Inflammatory macrophage (primary cell): ENCODE results near the gene RSPH6A.

ENCODE experiments used
- DNase-seq, 2 donors: peaks; one replicate each; pipeline ENCODE4 v3.0.0-alpha.2; 2020 to 2022

RSPH6A gene

DNA sequence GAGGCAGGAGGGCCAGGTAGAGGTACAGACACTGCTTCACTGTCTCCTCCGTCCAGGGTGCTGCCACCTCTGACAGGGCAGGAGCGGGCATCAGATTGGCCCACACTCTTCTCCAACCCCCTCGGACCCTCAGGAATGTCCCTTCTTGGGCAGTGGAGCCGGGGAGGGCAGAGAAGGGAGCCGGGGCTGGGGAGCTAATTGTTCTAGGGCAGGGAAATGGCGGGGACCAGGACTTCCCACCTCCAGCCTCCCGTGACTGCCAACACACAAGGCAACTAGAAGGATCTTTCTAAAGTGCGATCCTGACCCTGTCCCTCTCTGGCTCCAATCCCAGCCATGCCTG is 10.1 kb upstream of the RSPH6A start:
- no peak for DNase-seq

- DNase-seq: no peak
These were observed 9.6 kb upstream of the RSPH6A start for GRCh38 chr19:45824531-45825262.

DNA sequence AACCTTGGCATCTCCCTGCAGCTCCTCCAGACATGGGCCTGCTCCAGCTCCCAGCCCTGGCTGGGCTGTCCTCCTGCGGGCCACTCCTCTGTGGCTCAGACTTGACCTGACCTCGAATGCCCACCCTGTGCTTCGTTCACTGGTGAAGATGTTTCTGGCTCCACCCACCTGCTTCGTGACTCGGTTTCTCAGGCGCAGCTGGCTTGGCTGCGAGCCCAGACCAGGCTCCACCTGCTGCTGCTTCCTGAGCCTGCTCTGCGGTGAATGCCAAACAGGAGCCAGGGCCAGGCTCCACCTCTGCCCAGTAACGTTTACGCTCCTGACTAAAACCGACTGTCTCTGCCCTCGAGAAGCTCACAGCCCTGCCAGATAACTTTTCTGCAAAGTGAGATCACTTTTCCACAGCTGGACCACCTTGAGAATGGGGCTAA is 8.9 kb upstream of the RSPH6A start:
- no peak for DNase-seq

- no peak for DNase-seq
These were observed 8.1 kb upstream of the RSPH6A start for GRCh38 chr19:45823182-45823581.

- no peak for DNase-seq
These were observed 7.6 kb upstream of the RSPH6A start for GRCh38 chr19:45822716-45823115.

- no peak for DNase-seq
These were observed 6.5 kb upstream of the RSPH6A start for GRCh38 chr19:45821570-45821969.

DNA sequence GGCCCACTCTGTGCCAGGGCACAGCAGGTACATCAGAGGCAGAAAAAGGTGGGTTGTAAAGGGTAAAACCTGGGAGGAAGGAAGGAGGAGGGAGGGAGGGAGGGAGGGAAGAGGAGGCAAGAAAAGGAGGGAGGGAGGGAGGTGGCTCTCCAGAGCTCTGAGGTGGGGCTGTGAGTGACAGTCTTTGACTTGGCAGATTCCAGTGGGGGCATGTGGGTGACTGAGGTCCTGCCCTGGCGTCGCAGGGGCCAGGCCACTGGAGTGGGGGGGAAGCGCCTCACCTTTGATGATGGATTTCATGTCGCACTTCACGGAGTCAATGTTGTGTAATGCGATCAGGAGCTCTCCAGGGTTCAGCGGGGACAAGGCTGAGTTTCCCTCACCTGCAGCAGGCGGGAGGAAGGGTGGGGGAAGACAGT is 6.0 kb upstream of the RSPH6A start:
- no peak for DNase-seq

DNA sequence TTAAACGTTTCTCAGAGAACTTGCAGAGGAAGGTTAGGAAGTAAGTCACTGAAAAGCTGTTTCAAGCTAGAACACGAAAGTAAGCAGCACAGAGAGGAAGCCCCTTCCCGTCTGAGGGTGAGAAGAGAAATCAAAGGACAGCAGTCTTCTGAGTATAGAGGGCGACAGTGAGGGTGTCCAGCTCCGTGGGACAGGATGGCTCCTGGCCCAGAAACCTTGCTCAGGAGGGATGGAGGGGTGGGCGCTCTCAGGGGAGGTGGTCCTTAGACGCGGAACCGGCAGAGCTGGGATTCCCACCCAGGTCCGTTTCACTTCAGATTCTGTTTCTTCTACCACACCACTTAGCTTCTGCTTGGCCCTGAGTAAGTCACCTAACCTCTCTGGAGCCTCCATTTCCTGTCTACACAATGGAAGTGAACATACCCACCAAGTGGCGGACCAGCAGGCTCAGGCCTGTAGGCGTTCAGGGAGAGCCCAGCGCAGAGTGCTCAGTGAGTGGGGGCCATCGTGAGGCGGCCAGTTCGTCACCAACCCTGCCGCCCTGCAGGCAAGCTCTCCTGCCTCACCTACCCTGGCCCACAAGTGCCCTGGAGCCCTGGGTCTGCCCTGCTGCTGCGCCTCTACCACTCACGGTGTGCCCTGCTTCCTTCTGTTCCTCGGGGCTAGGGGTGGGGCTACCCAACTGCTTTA is 5.5 kb upstream of the RSPH6A start:
- no peak for DNase-seq

GRCh38 chr19:45819769-45820168 is 4.7 kb upstream of the RSPH6A start:
- no peak for DNase-seq

- DNase-seq: no peak
These were observed 2.7 kb upstream of the RSPH6A start for GRCh38 chr19:45817725-45818301.

DNA sequence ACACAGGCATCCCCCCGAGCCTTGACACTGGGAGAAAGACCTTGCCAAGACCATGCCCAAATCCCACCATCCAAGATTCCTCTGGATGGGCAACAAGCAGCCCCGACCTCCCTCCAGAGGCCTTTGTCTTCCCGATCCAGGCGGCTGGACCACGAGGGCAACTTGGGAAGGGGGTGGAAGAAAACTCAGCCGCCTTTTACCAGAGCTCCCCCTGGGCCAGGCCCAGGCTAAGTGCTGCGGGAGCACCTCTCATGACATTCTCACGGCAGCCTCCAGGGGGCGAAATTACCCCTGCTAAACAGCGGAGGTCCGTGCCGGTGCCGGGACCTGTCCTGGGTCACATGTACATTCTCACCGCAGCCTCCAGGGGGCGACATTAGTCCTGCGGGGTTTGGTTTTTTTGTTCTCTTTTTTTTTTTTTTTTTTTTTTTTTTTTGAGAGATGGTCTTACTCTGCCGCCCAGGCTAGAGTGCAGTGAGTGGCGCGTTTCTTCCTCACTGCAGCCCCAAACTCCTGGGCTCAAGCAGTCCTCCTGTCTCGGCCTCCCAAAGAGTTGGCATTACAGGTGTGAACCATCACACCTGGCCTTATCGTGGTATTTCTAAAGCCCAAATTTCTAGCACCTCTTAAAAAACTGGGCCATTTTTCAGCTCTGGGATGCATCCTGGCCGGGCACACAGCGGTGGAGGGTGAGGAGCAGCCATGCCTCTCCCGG is 2.1 kb upstream of the RSPH6A start:
- peak; percentile 95 to 96 for DNase-seq

DNA sequence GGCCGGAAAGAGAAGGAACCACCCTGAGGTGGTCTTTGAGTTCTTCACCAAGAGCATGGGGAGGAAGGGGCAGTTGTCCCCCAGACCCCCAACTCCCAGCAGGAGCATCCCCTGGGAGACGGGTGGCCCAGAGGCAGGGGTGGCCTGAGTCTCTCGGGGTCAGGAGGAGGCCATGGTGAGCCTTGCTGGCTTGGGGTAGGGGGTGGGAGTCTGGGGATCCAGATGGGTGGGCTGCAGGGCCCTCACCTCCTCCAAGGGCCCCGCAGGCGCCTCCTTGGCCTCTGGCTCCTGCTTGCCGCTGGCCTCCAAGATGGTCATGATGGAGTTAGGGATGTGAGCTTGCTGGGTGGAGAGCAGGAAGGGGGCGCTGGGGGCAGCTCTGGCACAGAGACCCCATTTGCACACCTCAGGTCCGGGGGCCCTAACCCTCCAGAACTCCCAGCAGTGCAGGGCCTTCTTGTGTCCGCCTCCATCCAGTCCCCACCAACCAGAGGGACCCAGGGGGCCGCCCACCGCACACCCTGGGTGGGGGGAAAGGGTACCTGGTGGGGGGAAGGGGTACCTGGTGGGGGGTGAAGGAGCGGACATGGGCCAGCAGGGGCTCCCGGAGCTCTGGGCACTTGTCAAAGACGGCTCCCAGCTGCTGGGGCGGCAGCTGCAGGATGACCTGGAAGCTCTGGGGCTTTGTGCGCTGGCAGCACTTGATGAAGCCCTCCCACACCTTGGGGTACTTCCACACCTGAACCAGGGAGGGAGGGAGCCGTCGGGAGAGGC is 1.3 kb upstream of the RSPH6A start:
- no peak for DNase-seq

- no peak for DNase-seq
These were observed 541 bp upstream of the RSPH6A start for GRCh38 chr19:45815481-45816216.

DNA sequence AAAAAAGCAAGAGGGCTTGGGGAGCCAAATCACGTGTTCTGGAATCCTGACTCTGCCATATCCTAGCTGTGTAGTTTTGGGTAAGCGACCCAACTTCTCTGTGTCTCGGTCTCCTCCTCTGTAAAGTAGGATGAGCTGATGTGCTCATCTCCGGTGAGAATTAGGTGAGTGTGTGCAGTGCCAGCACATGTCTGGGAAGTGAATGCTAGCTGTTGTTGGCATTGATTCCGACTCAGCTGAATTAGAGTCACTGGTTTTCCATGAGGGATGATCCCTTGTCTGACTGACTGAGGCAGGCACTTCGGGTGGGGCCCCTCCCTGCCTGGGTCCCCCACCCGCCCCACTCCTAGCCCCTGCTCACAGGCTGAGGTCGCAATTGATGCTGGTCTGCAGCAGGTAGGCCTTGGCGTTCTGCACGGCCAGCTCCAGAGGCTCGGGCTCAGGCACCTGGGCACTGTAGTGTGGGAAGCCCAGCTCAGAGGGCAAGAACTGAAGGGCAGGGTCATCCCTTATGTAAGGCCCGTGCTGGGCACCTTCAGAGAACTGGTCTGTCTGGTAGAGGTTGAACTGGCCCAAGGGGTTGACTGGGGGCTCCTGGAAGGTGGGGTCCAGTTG is 835 bp downstream of the RSPH6A start:
- DNase-seq: no peak

- no peak for DNase-seq
These were observed 2.8 kb downstream of the RSPH6A start for GRCh38 chr19:45812297-45812696.

GRCh38 chr19:45809643-45810159 is 5.4 kb downstream of the RSPH6A start:
- DNase-seq: no peak

- DNase-seq: no peak
These were observed 9.4 kb downstream of the RSPH6A start for GRCh38 chr19:45805719-45806118.

DNA sequence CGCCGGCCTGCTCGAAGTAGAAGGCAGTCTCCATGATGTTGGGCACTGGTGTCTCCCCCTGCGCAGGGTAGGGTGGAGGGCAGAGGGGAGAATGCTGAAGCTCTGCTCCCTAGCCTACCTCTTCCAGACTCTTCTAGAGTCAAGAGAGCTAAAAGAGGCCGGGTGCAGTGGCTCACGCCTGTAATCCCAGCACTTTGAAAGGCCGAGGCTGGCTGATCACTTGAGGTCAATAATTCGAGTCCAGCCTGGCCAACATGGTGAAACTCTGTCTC is 10.2 kb downstream of the RSPH6A start:
- no peak for DNase-seq

DNA sequence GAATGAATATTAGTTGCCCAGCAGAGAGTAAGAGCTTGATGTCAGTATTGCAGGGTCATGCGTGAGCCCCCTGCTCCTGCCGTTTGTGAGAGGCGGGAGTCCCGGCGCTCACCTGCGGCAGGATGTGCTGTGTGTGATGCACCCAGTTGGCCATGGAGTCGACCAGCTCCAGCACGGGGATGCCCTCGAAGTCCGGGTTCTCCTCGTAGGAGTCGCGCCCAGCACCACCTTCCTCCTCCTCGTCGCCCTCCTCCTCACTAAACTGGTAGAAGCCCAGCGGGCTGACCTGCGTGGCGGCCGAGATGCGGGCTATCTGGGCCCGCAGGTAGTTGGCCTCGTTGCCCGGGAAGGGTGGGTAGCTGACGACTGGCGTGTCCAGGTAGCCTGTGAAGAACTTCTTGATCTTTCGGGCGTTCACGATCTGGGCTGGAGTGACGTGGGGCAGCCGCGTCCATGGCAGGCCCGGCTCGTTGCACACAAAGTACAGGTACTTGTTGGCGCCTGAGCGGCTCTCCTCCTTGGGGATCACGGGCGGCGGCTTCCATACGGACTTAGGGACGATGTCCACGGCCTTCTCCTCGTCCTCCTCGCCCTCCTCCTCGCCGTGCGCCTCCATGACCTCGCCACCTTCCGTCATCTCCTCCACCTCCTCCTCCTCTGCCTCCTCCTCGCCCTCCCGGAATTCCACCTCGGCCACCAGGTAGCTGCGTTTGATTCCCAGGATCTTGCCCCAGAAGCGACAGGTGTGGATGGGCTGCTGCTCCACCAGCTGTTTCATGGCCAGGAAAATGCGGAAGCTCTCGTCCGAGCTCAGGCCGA is 10.8 kb downstream of the RSPH6A start:
- DNase-seq: no peak

GRCh38 chr19:45801603-45802175 is 13.4 kb downstream of the RSPH6A start:
- DNase-seq: no peak
